Stimulated activated CD4-positive, alpha-beta T cell treated with anti-CD3 and anti-CD28 coated beads, Interleukin-1b, Interleukin-23, amount 100 ng/mL, for 48 hours (primary cell): ENCODE results near the gene MUTYH.

Experiments used
- DNase-seq: peaks from one replicate; pipeline ENCODE4 v3.0.0-alpha.2; 2020

MUTYH gene

DNA sequence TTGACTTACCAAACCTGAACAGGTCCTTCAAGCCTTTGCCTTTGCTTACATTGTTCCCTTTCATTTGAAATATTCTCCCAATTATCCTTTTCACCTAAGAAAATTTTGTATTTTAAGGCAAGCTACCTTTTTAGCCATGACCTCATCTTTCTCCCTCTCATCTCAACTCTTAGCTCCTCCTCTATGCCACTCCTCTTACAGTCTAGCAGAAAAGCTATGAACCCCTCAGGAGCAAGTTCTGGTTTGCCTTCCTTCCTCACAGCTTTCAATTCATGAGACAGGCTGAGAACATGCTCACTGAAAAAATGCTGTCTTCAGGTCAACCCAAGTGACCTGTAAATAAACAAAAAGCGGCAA lies 8.3 kb upstream of the MUTYH start:
- no peak for DNase-seq

DNA sequence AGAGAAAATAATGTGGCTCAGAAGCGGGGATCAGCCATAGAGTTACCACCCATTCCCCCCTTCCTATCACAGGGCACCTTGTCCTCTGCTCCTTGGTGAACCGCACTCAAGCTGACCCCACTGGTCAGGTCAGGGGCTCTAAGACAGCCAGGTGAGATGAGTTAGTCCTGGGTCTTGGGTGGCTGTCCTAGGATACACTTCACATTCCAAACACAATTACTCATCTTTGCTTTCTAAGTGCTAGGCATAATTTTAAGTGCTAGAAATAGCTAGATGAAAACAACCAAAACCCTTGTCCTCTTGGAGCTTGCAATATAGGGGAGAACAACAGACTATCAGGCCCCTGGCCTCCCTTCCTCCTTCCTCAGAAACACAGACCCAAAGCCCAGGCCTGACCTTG lies 7.8 kb upstream of the MUTYH start:
- DNase-seq, result no peak

DNA sequence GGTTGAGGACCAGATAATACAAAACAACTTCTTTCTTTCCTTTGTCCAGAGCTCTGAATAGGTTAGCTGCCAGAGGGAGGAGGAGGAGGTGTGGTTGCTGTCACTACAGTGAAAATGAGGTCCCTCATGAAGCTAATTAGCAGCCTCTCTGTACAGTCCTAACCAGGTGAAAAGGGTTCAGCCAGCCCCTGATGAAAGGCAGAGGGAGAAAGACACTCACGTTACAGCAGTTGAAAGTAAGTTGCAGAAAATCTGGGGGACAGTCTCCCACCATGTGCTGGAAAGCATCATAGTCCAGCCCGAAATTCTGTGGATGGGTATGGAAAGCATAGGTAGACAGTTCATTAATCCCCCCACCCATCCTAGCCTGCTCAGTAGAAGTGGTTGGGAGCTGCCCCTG lies 6.2 kb upstream of the MUTYH start:
- DNase-seq, result no peak

DNA sequence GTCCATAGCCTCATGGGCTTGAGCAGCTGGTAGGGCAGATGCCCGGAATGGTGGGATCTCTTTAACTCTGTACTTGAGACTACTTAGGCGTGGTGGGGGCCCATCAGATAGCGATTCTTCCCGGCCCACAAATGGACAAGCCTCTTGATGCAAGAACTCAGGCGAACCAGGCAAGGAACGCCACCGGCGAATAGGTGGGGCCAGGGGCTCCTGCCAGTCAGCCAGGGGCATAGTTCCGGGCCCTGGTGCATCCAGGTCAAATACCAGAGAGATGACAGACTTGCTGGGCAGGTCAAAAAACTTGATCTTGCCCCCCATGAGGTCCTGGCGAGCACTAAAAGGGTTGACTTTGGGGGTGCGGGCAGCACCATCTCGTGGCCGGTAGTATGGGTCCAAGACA lies 4.8 kb upstream of the MUTYH start:
- no peak for DNase-seq

DNA sequence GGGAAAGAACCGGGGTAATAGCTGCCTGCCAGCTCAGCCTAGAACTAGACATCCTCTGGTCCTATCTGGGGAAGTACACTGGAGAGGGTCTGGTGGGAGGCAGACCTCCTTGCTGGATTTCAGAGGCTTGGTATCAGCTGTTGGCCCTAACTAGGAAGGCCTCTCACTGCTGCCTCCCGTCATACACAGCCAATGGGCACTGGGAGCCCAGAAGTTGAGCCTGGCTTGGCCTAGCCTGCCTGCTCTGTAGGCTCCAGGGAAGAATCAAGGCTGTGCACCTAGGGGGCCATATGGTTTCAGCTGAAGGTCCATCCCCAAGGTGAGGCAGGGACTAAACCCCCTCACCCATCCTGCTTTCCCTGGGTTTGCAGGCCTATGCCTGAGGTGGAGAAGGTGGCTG lies 4.3 kb upstream of the MUTYH start:
- no peak for DNase-seq

DNA sequence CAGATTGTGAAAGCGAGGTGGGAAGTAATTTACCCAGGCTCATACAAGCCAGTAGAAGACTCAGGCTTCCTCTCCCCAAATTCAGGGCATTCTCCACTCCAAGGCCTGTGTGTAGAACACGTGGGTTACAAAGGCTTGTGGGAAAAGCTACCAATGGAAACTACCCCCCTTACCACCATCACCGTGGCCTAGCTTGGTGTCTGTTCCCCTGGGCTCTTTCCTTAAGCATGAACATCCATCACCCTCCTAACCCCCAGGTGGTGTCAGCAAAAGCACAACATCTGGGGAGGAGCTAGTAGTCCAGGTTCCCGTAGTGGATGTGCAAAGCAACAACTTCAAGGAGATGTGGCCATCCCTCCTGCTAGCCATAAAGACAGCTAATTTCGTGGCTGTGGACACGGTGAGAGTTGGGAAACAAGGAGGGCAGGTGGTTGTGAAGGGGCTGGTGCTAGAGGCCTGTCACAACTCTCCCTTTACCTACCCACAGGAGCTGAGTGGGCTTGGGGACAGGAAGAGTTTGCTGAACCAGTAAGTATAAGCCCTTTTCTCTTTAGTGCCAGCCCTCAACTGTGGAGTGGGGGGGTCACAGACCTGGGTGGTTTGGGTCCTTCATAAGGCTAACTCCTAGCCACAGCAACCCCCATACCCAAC lies 701 bp upstream of the MUTYH start:
- peak; percentile 27 for DNase-seq

DNA sequence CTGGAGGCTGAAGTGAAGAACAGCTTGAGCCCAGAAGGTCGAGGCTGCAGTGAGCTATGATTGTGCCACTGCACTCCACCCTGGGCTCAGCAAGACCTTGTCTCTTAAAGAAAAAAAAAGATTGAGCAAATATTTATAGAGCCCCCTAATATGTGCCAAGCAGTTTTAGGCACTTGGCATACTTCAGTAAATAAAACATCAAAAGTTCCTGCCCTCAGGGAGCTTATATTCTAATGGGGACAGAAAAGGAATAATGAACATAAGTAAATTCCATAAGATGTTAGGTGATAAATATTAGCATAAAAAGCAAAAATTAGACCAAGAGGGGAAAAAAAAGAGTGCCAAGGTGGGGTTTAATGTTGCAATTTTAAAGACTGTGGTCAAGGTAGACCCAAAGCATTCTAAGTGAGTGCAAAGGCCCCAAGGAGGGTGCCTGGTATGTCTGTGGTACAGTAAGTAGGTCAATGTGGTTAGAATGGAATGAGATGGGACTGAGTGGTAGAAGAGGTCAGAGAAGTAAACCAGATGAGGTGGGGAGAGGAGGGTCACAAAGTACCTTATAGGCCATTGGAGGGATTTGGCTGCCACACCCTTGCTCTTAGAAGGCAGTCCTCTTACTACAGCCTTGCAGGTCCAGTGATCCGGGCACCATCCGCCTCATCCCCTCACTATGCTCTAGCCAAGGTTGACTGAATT lies 2.5 kb downstream of the MUTYH start:
- DNase-seq, result no peak

DNA sequence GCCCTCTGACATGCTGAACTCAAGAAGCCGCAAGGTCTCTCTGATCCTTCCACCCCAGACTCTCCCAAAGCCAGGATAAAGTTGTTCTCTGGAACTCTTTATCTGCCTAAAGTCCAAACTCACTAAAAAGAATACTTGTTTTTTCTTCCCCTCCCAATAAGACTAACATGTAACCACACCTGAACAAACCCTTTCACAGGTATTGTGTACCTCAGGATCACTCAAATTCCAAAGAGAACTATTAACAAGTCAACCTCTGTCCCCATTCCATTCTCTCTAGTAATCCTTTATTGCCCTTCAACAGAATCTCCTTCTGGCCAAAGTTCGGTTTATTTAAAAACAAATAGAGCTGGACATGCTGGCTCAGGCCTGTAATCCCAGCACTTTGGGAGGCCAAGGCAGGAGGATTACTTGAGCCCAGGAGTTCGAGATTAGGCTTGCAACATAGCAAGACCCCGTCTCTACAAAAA lies 4.3 kb downstream of the MUTYH start:
- no peak for DNase-seq

DNA sequence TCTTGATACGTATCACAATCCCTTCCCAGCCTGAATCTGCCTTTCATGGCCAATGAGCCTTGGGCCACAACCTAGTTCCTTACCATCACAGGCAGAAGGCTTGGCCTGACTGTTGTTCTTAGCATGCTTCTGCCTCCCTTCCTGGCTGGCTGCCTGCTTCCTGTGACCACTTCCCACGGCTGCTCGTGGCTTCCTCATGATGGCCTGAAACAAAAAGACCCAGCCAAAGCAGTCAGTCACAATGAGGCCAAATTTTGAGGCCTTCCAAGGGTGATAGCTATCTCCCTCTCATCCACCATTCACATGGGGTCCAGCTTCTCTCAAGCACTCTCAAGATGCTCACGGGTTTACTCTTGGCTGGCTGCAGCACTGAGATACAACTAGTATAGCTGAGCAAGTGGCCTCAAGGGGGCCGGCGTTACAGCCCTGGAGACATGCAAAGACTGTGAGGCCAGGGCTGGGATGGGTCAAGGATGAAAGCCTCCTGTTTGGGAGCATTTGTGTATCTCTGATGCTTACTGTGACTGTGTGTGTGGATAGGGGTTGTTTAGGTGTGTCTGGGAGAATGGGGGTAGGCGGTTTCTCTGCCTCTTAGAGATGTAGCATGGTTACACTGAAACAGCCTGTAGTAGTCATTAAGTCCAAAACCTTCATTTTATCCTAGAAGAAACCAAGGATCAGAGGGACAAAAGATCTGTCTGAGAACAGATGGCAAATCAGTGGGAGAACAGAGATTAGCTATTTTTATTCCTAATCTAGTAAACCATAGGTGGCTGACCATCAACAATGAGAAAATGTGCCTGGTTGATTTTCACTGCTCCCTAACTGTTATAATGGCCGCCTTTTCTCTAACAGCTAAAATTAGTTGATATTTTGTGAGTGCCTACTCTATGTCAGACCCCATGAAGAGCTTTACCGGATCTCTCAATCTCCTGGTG lies 5.7 kb downstream of the MUTYH start:
- no peak for DNase-seq

DNA sequence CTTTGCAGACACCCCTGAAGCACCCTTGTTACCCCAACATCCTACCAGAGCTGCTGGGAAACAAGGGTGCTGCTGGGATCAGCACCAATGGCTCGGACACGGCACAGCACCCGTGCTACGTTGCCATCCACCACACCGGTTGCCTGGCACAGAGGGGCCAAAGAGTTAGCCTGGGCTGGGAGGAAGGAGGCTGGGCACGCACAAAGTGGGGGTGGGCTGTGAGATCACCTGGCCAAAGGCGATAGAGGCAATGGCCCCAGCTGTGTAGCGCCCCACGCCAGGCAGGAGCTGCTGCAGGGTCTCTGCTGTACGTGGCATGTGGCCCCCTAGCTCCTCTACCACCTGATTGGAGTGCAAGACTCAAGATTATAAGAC lies 7.9 kb downstream of the MUTYH start:
- DNase-seq, result no peak

DNA sequence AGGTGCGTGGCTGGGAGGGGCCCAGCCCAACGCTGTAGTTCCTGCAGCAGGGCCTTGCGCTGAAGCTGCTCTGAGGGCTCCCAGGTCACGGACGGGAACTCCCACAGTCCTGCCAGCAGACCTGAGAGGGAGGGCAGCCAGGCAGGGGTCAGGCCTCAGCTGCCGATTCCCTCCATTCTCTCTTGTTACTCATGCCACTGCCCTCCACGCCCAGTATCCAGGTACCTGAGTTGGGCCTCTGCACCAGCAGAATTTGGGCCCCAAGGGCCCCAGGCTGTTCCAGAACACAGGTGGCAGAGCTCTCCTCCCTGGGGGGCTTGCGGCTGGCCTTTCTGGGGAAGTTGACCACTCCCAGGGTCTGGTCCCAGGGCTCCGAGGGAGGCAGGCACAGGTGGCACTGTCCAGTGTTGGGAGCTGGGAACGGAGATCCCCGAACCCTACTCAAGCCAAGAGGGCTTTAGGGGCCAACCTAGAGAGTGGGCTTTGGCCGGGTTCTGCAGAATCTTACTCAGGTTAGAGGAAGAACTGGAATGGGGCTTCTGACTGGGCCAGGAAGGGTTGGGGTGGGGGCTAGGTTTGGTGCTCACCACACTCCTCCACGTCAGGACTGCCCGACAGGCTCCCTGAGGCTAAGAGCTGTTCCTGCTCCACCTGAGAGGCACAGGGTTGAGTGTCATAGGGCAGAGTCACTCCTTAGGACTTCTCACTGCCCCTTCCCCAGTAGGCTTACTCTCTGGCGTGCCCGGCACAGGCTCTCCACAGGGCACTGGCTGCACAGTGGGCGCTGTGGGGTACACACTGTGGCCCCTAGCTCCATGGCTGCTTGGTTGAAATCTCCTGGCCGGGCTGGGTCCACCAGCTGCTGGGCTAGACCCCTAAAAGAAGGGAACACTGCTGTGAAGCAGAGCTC lies 8.5 kb downstream of the MUTYH start:
- DNase-seq, result no peak

DNA sequence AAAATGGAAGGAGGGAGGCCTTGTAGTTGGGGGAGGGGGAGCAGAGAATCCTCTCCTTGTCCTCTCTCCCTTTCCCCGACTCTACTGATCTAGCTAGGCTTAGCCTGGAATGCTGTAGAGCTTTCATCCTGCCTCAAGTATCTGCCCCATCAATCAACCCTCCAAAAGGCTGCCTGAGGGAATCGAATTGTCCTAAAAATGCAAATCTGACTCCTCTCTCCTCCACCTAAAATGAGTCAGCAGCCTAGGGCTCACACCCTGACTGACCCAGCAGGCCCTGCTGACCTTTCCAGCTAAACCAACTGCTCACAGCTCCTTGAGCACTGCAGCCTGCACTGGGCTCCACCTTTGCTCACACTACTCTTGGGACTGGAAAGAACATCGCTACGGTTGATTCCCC lies 10.8 kb downstream of the MUTYH start:
- DNase-seq, result no peak

DNA sequence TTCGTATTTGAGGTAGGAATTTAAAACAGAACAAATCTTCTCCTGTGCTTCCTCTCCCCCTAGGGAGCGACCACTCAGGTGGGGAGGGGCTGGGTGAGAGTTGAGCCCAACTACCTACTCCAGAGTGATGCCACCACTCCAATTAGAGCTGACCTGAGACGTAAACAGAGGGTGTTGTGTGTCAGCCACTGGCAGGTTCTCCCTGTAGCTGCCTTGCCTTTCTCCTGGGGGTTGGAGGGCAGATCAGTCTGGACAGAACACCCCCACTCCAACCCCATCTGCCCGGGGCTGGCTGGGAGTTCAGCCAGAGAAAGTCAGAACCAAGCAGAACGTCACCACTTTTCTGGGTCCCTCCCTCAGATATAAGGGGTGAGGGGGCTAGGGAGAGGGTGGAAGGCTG lies 11.6 kb downstream of the MUTYH start:
- no peak for DNase-seq

DNA sequence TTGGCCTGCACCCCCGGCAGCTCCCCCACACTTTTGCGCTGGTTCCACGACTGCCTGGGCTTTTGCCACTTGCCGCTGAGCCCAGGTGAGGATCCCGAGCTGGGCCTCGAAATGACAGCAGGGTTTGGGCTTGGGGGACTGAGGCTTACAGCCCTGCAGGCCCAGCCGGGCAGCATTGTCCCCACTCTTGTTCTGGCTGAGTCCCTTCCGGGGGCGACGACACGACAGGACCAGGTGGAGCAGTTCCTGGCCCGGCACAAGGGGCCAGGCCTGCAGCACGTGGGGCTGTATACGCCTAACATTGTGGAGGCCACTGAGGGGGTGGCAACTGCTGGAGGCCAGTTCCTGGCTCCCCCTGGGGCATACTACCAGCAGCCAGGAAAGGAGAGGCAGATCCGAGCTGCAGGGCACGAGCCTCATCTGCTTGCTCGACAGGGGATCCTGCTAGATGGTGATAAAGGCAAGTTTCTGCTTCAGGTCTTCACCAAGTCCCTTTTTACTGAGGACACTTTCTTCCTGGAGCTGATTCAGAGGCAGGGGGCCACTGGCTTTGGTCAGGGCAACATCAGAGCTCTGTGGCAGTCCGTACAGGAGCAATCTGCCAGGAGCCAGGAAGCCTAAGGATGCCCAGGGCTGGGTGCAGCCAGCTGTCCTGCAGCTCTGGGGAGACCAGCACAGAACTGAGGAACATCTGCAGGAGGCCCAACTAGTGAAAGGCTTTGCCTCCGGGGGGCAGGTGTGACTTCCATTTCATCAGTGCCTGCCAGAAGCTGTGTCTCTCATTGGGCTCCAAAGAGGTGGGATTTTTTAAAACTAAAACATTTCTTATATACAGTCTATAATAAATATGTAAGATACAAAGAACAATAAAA lies 12.4 kb downstream of the MUTYH start:
- DNase-seq, result no peak

DNA sequence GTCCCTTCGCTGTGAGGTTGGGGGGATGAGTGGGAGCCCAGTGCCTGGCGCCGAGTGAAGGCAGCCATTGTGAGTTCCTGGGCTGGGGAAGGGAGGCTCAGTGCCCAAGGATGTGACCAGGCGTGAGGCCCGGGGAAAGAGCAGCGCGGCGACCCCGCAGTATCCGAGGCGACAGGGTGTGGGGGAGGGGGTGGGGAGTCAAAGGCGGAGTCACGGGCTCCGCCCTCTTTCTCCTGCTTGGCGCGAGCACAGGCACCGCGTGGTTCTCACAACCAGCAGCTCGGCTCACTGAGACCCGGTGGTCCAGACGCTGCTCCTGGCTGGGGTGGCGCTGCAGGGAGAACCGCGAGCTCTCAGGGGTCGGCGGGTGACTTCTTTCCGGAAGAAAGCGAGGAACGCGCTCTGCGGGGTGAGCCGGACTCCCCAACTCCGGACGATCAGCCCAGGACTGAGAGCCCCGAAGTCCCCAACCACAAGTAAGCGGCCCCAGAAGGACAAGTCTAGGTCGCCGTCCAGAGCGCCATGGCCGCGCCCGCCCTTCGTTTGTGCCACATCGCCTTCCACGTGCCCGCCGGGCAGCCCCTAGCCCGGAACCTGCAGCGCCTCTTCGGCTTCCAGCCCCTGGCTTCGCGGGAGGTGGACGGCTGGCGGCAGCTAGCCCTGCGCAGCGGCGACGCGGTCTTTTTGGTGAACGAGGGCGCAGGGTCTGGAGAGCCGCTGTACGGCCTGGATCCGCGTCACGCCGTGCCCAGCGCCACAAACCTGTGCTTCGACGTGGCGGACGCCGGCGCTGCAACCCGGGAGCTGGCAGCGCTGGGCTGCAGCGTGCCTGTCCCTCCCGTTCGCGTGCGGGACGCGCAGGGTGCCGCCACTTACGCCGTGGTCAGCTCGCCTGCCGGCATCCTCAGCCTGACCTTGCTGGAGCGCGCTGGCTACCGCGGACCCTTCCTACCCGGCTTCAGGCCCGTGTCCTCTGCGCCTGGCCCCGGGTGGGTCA lies 13.3 kb downstream of the MUTYH start, which contains the start of gene HPDL:
TSS of gene HPDL (plus strand) at position 269 of the 997 bp plus-strand sequence. CDS start at position 523, 254 bp downstream.
- peak; percentile 78 for DNase-seq

DNA sequence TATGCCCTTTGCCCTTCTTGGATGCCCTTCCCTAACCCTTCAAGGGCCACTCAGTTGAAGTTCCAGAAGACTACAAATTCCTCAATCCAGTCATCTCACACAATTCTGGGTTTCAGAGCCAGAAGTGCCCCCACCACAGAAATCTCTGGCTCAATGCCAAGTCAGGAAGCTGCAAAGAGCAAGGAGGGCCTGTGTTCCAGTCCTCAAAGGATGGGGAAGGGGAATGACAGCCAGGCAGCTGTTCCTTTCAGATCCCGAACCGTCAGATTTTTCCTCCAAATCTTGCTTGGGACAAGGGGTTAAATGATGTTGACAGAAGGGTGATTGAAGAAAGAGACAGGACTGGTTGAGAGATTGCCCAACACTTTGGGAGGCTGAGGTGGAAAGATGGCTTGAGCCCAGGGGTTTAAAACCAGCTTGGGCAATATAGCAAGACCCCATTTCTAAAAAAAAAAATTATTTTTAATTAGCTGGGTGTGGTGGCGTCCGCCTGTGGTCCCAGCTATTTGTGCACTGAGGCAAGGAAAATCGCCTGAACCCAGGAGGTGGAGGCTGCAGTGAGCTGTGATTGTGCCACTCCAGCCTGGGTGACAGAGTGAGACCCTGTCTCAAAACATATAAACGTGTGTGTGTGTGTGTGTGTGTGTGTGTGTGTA lies 14.3 kb downstream of the MUTYH start:
- DNase-seq, result no peak

DNA sequence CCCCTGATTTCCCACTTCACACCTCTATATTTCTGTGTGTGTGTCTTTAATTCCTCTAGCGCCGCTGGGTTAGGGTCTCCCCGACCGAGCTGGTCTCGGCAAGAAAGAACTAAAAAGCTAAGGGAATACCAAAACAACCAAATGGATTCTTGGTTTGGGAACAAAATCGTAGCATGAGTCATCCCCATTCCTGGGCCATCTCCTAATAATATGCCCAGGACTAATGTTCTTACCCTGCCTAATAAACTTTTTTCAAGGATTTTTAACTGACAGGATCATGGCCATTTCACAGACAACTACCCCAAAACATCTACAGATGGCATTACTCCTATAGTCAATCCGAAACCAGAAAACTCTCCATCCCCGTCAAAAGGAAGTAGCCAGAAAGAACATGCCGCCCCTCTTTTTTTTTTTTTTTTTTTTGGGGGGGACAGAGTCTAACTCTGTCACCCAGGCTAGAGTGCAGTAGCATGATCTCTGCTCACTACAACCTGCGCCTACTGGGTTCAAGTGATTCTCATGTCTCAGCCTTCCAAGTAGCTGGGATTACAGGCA lies 17.7 kb downstream of the MUTYH start:
- DNase-seq, result no peak

DNA sequence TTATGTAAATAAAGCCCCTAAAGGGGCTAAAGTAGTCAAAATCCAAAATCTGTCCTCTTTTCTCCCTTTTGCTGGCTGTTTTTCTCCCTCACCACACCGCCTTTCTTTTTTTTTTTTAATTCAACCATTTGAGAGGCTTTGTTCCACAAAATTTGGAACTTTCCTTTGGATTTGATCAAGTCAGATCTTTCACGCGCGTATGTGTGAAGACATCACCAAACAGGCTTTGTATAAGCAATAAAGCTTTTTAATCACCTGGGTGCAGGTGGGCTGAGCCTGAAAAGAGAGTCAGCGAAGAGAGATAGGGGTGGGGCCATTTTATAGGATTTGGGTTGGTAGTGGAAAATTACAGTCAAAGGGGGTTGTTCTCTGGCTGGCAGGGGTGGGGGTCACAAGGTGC lies 18.8 kb downstream of the MUTYH start:
- DNase-seq, result no peak

DNA sequence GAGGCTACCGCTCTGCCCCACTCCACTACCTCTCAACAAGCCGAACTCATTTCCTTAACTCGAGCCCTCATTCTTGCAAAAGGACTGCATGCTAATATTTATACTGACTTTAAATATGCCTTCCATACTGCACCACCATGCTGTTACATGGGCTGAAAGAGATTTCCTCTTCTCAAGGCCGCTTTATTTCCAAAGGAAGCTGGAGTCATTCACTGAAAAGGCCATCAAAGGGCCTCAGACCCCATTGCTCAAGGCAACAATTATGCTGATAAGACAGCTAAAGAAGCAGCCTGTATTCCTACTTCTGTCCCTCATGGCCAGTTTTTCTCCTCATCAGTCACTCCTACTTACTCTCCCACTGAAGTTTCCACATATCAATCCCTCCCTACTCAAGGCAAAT lies 20.5 kb downstream of the MUTYH start:
- no peak for DNase-seq
